ENCODE measurements around the gene SAMD11.
"Not testable (repeated sequence)": the region's sequence is repeated elsewhere in the genome, so short reads cannot be mapped to it uniquely, and the experiment has no call there.

SAMD11 gene

DNA sequence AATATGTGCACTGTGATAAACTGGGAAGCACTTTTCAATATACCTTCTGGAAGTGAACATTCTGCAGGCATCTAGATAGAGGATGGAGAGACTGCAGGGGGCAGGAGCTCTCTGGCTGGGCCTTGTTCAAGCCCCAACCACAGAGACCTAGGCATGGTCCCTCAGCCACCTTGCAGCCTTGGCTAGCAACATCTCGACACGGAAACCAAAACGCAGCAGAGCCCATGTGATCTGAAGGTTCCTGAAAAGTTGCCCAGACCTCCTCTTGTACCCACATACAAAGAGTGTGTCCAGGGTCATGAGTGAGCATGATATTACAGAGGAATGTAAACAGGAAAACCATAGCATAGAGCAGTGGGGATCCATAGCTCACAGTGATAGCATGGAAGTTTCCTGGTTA is 33.1 kb upstream of the SAMD11 start:
- TF ChIP-seq POLR2AphosphoS5 (IDR thresholded peaks at IDR 0.05; ENCODE audit: low read depth, low read length): no peak
- no peak for TF ChIP-seq PAX5 (IDR thresholded peaks at IDR 0.05; ENCODE audit: insufficient read depth, low read length, severe bottlenecking)
- no peak for TF ChIP-seq POLR2A (IDR thresholded peaks at IDR 0.05; ENCODE audit: low read depth, low read length)
- no peak for TF ChIP-seq SPI1 (IDR thresholded peaks at IDR 0.05; ENCODE audit: low read depth, low read length)
- TF ChIP-seq TAF1 (IDR thresholded peaks at IDR 0.05; ENCODE audit: low read depth, low read length): no peak
- TF ChIP-seq POU2F2 (IDR thresholded peaks at IDR 0.05; ENCODE audit: low read depth, low read length): no peak
- FAIRE-seq (no peak), DNase-seq (ENCODE audit: insufficient read length, low spot score) (no peak)

DNA sequence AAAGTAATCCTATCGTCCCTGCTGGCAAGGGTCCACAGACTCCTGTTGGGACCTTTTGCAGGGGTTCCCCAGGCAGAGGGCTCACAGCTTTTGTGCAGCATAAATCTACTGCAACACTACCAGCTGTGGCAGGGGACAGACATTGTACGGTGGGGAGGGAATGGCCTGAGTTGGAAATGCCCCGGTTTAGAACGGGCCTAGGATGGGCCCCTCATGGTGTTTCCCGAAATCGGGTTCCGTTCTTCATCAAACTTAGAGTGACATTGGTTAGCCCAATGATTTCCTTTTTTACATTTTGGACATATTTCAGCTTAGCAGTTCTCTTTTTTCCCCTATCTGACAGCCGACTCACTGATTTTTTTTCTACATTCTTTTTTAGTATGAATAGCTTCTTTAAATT is 26.5 kb upstream of the SAMD11 start:
- FAIRE-seq (no peak), DNase-seq (ENCODE audit: insufficient read length, low spot score) (no peak)
- no peak for TF ChIP-seq TAF1 (IDR thresholded peaks at IDR 0.05; ENCODE audit: low read depth, low read length)
- TF ChIP-seq POLR2AphosphoS5 (IDR thresholded peaks at IDR 0.05; ENCODE audit: low read depth, low read length): no peak
- no peak for TF ChIP-seq POLR2A (IDR thresholded peaks at IDR 0.05; ENCODE audit: low read depth, low read length)
- no peak for TF ChIP-seq POU2F2 (IDR thresholded peaks at IDR 0.05; ENCODE audit: low read depth, low read length)
- TF ChIP-seq PAX5 (IDR thresholded peaks at IDR 0.05; ENCODE audit: insufficient read depth, low read length, severe bottlenecking): no peak
- TF ChIP-seq SPI1 (IDR thresholded peaks at IDR 0.05; ENCODE audit: low read depth, low read length): no peak

DNA sequence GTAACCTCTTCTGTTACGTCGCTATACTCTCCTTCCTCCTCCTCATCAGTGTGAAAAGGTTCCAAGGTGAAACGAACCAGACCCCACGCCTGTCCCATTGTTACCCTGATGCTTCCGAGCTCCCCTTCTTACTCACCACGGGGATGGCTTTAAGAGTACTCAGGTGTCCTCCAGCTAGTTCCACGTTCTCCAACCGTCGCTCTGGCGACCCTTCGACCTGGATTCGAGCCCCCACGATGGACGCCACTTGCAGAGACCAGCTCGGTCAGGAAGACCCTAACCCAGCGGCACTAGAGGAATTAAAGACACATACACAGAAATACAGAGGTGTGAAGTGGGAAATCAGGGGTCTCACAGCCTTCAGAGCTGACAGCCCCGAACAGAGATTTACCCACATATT is 25.8 kb upstream of the SAMD11 start:
- not testable (repeated sequence) for DNase-seq (ENCODE audit: insufficient read length, low spot score); FAIRE-seq

DNA sequence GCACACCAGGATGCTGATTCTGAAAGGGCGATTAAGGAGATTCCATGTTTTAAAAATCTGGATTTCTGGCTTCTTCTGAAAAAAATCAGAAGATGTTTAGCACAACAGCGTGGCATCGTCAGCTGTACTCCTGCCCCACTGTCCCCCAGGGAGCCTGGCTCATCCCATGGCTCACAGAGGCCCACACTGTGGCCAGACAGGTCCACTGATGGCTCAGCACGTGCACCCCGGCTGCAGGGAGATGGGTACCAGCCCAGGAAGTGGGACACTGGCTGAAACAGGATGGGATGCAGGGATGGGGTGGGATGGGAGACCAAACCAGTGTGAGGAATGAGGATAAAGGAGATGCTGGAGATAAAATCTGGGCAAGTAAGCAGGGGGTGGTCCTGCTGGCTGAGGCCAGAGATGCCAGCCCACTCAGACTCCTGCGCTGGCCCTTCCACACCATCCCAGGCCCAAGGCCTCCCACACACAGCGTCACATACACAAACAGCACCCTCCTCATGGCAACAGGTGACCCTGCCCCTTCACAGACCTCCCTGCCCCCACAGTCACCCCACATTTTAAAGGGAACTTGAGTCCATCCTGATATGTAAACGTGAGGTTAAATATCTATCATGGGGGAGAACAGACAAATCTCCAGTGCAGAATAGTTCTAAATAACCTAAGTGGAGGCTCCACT is 23.9 kb upstream of the SAMD11 start:
- DNase-seq (ENCODE audit: insufficient read length, low spot score) (no peak), FAIRE-seq (no peak)
- no peak for TF ChIP-seq SPI1 (IDR thresholded peaks at IDR 0.05; ENCODE audit: low read depth, low read length)
- TF ChIP-seq TAF1 (IDR thresholded peaks at IDR 0.05; ENCODE audit: low read depth, low read length): no peak
- TF ChIP-seq POLR2AphosphoS5 (IDR thresholded peaks at IDR 0.05; ENCODE audit: low read depth, low read length): no peak
- no peak for TF ChIP-seq POLR2A (IDR thresholded peaks at IDR 0.05; ENCODE audit: low read depth, low read length)
- no peak for TF ChIP-seq POU2F2 (IDR thresholded peaks at IDR 0.05; ENCODE audit: low read depth, low read length)
- TF ChIP-seq PAX5 (IDR thresholded peaks at IDR 0.05; ENCODE audit: insufficient read depth, low read length, severe bottlenecking): no peak

DNA sequence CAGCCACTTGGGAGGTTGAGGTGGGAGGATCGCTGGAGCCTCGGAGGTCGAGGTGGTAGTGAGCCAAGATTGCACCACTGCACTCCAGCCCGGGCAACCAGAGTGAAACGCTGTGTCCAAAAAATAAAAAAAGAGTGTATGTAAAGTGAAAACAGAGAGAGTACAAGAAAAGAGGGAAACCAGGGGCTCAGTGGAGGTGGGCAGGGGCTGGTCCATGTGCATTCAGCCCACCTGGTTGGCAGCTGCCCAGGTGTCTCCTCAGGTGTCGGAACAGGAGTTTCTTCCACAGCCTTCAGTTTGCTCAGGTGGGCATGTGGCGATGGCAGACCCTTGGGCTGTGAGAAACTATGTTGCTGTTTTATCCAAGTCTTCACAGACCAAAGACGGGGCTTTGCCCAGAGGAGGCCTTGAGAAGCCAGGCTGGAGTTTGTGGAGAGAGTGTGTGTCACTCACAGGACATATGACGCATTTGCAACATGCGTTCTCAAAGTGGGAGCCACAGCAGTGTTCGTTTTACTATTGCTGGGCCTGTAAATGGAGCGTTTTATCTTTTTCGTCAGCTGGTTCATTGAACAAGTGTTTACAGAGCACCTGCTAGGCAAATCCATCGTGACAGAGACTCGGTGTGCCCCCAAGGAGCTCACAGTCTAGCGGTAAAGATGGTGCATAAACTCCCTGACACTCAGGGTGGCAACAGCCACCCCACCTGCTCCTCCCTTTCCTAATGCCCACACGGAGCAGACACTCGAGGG is 22.4 kb upstream of the SAMD11 start:
- no peak for TF ChIP-seq POLR2AphosphoS5 (IDR thresholded peaks at IDR 0.05; ENCODE audit: low read depth, low read length)
- TF ChIP-seq TAF1 (IDR thresholded peaks at IDR 0.05; ENCODE audit: low read depth, low read length): no peak
- no peak for TF ChIP-seq POU2F2 (IDR thresholded peaks at IDR 0.05; ENCODE audit: low read depth, low read length)
- TF ChIP-seq PAX5 (IDR thresholded peaks at IDR 0.05; ENCODE audit: insufficient read depth, low read length, severe bottlenecking): no peak
- TF ChIP-seq SPI1 (IDR thresholded peaks at IDR 0.05; ENCODE audit: low read depth, low read length): no peak
- no peak for TF ChIP-seq POLR2A (IDR thresholded peaks at IDR 0.05; ENCODE audit: low read depth, low read length)
- FAIRE-seq (no peak), DNase-seq (ENCODE audit: insufficient read length, low spot score) (no peak)

DNA sequence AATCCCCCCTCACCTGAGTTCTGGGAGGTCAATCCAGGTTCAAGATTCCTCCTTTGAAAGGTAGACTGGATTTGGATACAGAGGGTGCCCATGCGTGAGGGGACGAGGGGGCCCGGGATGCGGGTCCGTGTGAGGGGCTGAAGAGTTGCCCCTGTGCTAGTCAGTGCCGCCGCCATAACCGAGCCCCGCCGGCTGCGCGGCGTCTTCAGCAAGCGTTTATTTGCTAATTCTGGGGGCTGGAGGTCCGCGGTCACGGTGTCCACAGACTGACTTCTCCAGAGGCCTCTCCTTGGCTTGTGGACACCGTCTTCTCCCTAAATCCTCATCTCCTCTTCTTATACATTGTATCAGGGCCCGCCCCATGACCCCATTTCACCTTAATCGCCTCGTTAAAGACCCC is 20.9 kb upstream of the SAMD11 start:
- TF ChIP-seq POLR2AphosphoS5 (IDR thresholded peaks at IDR 0.05; ENCODE audit: low read depth, low read length) (no peak), TAF1 (IDR thresholded peaks at IDR 0.05; ENCODE audit: low read depth, low read length) (no peak), SPI1 (IDR thresholded peaks at IDR 0.05; ENCODE audit: low read depth, low read length) (no peak), POU2F2 (IDR thresholded peaks at IDR 0.05; ENCODE audit: low read depth, low read length) (no peak), PAX5 (IDR thresholded peaks at IDR 0.05; ENCODE audit: insufficient read depth, low read length, severe bottlenecking) (no peak), POLR2A (IDR thresholded peaks at IDR 0.05; ENCODE audit: low read depth, low read length) (no peak)
- DNase-seq (ENCODE audit: insufficient read length, low spot score): no peak
- no peak for FAIRE-seq

DNA sequence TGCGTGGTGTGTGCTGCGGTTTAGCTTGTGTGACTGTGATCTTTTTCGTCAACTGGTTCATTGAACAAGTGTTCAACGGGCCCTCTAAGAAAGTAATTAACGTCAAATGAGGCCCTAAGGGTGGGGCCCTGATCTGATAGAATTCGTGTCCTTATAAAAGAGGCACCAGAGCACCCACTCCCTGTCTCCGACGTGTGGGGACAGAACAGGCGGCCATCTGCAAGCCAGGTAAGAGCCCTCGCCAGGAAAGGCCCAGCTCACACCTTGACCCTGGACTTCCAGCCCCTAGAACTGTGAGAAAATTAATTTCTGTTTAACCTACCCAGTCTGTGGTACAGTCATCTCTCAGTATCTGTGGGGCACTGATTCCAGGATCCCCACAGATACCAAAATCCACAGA is 20.4 kb upstream of the SAMD11 start:
- DNase-seq (ENCODE audit: insufficient read length, low spot score) (no peak), FAIRE-seq (no peak)
- TF ChIP-seq POLR2AphosphoS5 (IDR thresholded peaks at IDR 0.05; ENCODE audit: low read depth, low read length) (no peak), PAX5 (IDR thresholded peaks at IDR 0.05; ENCODE audit: insufficient read depth, low read length, severe bottlenecking) (no peak), POLR2A (IDR thresholded peaks at IDR 0.05; ENCODE audit: low read depth, low read length) (no peak), POU2F2 (IDR thresholded peaks at IDR 0.05; ENCODE audit: low read depth, low read length) (no peak), SPI1 (IDR thresholded peaks at IDR 0.05; ENCODE audit: low read depth, low read length) (no peak), TAF1 (IDR thresholded peaks at IDR 0.05; ENCODE audit: low read depth, low read length) (no peak)

DNA sequence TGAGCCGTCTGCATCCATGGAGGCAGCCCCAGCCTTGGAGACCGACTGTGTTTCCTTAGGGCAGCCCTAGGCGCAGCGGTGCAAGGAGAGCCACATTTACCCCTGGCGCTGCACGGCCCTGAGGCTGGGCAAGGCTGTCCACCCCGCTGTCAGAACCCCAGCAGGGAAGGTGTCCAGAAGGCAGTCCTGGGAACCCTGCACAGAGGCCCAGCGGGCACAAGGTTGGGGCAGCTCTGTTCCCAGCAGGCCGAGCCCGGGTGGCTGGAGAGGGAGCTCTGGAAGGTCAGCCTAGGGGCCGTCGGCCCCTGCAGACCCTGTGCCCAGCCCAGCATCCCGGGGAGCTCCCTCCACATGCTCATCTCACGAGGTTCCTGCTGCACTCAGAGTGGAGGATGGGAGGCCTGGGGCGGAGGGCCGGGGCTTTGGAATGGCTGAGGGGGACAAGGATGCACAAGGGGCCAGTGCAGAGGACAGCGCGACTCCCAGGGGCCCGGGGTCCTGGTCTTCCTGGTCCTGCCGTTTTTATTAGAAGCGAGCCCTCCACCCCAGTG is 19.9 kb upstream of the SAMD11 start:
- no peak for DNase-seq (ENCODE audit: insufficient read length, low spot score)
- no peak for TF ChIP-seq SPI1 (IDR thresholded peaks at IDR 0.05; ENCODE audit: low read depth, low read length)
- TF ChIP-seq PAX5 (IDR thresholded peaks at IDR 0.05; ENCODE audit: insufficient read depth, low read length, severe bottlenecking): no peak
- no peak for TF ChIP-seq TAF1 (IDR thresholded peaks at IDR 0.05; ENCODE audit: low read depth, low read length)
- TF ChIP-seq POLR2A (IDR thresholded peaks at IDR 0.05; ENCODE audit: low read depth, low read length): no peak
- no peak for TF ChIP-seq POU2F2 (IDR thresholded peaks at IDR 0.05; ENCODE audit: low read depth, low read length)
- no peak for TF ChIP-seq POLR2AphosphoS5 (IDR thresholded peaks at IDR 0.05; ENCODE audit: low read depth, low read length)
- FAIRE-seq: no peak

DNA sequence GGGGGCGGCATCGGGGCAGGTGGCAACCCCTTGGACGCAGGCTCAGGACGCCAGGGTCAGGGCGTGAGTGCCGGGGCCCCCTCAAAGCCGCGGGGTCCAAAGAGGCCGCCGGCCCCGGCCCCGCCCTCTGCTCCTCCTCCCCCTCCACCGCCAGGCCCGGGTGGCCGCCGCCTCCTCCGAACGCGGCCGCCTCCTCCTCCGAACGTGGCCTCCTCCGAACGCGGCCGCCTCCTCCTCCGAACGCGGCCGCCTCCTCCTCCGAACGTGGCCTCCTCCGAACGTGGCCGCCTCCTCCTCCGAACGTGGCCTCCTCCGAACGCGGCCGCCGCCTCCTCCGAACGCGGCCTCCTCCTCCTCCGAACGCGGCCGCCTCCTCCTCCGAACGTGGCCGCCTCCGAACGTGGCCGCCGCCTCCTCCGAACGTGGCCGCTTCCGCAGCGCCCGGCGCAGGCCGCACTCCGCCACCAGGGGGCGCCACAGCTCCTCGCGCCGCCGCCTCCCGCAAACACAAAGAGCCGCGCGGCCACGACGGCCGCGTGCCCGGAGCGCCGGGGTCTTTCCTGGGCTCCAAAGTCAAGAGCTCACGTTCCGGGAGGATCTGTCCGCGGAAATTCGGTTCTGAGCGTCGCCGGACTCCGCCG is 19.3 kb upstream of the SAMD11 start:
- peak; percentile 92 for DNase-seq (ENCODE audit: insufficient read length, low spot score)
- TF ChIP-seq TAF1 (IDR thresholded peaks at IDR 0.05; ENCODE audit: low read depth, low read length) (no peak), POLR2AphosphoS5 (IDR thresholded peaks at IDR 0.05; ENCODE audit: low read depth, low read length) (no peak), SPI1 (IDR thresholded peaks at IDR 0.05; ENCODE audit: low read depth, low read length) (0 out of 2 replicates have a peak, but pooled peaks have one; percentile 12)
- FAIRE-seq: peak; percentile 91
